ENCODE results near the gene SLC50A1.

SLC50A1 gene

GRCh38 chr1:155186794-155187455, 51.3 kb downstream of the SLC50A1 start:
- TF ChIP-seq FOXM1 (IDR thresholded peaks at IDR 0.05; ENCODE audit: borderline replicate concordance, low read depth), result no peak
- TF ChIP-seq EP300 (IDR thresholded peaks at IDR 0.05; ENCODE audit: borderline replicate concordance), result no peak
- no peak for TF ChIP-seq YY1 (IDR thresholded peaks at IDR 0.05; ENCODE audit: low read depth)
- TF ChIP-seq EGR1 (IDR thresholded peaks at IDR 0.05), result no peak
- TF ChIP-seq CEBPB (IDR thresholded peaks at IDR 0.05), result no peak
- TF ChIP-seq TAF1 (IDR thresholded peaks at IDR 0.05; ENCODE audit: low read depth), result no peak
- no peak for TF ChIP-seq MAX (IDR thresholded peaks at IDR 0.05)

- no peak for TF ChIP-seq YY1 (IDR thresholded peaks at IDR 0.05; ENCODE audit: low read depth)
- TF ChIP-seq CREB1 (IDR thresholded peaks at IDR 0.05; ENCODE audit: low read depth), result no peak
- no peak for TF ChIP-seq NFIC (IDR thresholded peaks at IDR 0.05)
- no peak for TF ChIP-seq TEAD4 (IDR thresholded peaks at IDR 0.05)
- no peak for TF ChIP-seq EP300 (IDR thresholded peaks at IDR 0.05; ENCODE audit: borderline replicate concordance)
- no peak for TF ChIP-seq EGR1 (IDR thresholded peaks at IDR 0.05)
- TF ChIP-seq TAF1 (IDR thresholded peaks at IDR 0.05; ENCODE audit: low read depth), result no peak
- no peak for TF ChIP-seq REST (IDR thresholded peaks at IDR 0.05; ENCODE audit: low read depth)
- TF ChIP-seq TCF12 (IDR thresholded peaks at IDR 0.05; ENCODE audit: low read depth), result no peak
- no peak for TF ChIP-seq FOXM1 (IDR thresholded peaks at IDR 0.05; ENCODE audit: borderline replicate concordance, low read depth)
- no peak for TF ChIP-seq USF1 (IDR thresholded peaks at IDR 0.05)
- no peak for TF ChIP-seq CEBPB (IDR thresholded peaks at IDR 0.05)
- TF ChIP-seq RAD21 (IDR thresholded peaks at IDR 0.05; ENCODE audit: low read depth), result no peak
- TF ChIP-seq ZBTB7A (IDR thresholded peaks at IDR 0.05; ENCODE audit: low read depth), result no peak
- TF ChIP-seq MAX (IDR thresholded peaks at IDR 0.05), result no peak
These were observed 51.8 kb downstream of the SLC50A1 start for GRCh38 chr1:155187456-155187891.

- TF ChIP-seq MAX (IDR thresholded peaks at IDR 0.05) (no peak), ZBTB7A (IDR thresholded peaks at IDR 0.05; ENCODE audit: low read depth) (no peak), EP300 (IDR thresholded peaks at IDR 0.05; ENCODE audit: borderline replicate concordance) (no peak), REST (IDR thresholded peaks at IDR 0.05; ENCODE audit: low read depth) (no peak), TAF1 (IDR thresholded peaks at IDR 0.05; ENCODE audit: low read depth) (no peak), TEAD4 (IDR thresholded peaks at IDR 0.05) (no peak), YY1 (IDR thresholded peaks at IDR 0.05; ENCODE audit: low read depth) (no peak), CREB1 (IDR thresholded peaks at IDR 0.05; ENCODE audit: low read depth) (no peak), RAD21 (IDR thresholded peaks at IDR 0.05; ENCODE audit: low read depth) (no peak), TCF12 (IDR thresholded peaks at IDR 0.05; ENCODE audit: low read depth) (no peak), EGR1 (IDR thresholded peaks at IDR 0.05) (no peak)
These were observed 52.6 kb downstream of the SLC50A1 start for GRCh38 chr1:155188268-155188667.
